ENCODE data around the gene KRTAP2-3.
"Not testable (repeated sequence)": the region's sequence is repeated elsewhere in the genome, so short reads cannot be mapped to it uniquely, and the experiment has no call there.

KRTAP2-3 gene, protein sequence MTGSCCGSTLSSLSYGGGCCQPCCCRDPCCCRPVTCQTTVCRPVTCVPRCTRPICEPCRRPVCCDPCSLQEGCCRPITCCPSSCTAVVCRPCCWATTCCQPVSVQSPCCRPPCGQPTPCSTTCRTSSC

DNA sequence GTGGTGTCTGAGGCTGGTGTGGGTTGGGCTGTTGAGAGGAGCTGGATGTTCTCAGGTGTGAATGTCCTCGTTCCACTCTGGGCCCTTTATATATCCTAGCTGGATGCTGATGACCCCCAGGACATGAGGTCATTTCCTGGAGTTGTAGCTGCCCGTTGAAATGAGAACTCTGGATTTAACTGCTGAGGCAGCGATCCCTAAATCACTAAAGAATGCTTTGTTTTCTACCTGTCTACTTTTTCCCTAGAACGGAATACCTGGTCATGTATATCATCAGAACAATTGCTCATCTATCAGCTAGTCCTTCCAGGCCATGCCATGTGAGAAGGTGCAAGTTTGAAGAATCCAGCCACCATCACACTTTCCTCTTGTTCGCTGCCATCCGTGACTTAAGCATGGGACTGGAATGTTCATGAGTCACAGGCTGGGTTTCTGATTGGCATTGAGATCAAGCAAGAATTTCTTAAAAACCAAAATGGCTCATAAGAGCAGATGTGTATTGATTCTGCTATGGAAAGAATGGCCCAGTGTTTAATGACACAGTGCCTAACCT, at the start of gene KRTAP2-3:
KRTAP2-3 (minus strand) TSS at position 63 of the 553 bp plus-strand sequence. CDS start 64 bp downstream, outside the sequence.
- no peak within 1 kb of the TSS for H3K4me3 ChIP-seq (ENCODE audit: low read depth, low read length)
- no peak for TF ChIP-seq CTCF (IDR thresholded peaks at IDR 0.05; ENCODE audit: borderline replicate concordance, insufficient read depth, low read depth, low read length)

GRCh38 chr17:41108728-41109386, 48.9 kb upstream of the KRTAP2-3 start:
- not testable (repeated sequence) for H3K4me3 ChIP-seq (ENCODE audit: low read depth, low read length)

DNA sequence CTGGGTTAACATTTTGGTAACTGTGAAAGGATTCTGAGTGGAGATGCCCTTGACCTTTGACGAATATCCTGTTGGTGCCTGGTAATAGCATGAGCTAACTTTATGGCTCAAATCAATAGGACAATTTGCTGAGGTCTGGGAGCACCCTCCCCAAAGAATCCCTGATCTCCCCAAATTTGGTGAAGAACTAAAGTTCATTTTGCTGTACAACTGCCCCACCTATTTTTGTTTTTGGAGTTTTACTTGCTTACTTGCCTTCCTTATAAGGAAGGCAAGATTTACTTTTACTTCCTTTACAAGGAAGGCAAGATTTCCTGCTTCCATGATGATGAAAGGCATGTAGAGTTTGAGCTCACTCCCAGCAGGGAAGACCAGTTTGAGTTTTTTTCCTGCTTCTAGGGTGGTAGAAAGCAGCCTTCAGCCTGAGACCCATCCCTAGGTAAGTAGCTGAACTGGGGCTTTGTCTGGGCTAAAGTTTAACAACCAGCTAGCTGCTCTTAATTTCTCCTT, 48.1 kb upstream of the KRTAP2-3 start:
- TF ChIP-seq CTCF (IDR thresholded peaks at IDR 0.05; ENCODE audit: borderline replicate concordance, insufficient read depth, low read depth, low read length), result no peak
- H3K4me3 ChIP-seq (ENCODE audit: low read depth, low read length), result no peak overlapping the region

DNA sequence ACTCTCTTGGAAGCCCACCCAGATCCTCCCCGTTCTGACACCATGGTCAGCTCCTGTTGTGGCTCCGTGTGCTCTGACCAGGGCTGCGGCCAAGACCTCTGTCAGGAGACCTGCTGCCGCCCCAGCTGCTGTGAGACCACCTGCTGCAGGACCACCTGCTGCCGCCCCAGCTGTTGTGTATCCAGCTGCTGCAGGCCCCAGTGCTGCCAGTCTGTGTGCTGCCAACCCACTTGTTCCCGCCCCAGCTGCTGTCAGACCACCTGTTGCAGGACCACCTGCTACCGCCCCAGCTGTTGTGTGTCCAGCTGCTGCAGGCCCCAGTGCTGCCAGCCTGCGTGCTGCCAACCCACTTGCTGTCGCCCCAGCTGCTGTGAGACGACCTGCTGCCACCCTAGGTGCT, 45.4 kb upstream of the KRTAP2-3 start, which contains the start of gene KRTAP4-9:
KRTAP4-9 (plus strand) TSS at position 43 of the 400 bp plus-strand sequence; CDS start at position 43, 0 bp downstream.
- H3K4me3 ChIP-seq (ENCODE audit: low read depth, low read length), result not testable (repeated sequence)

DNA sequence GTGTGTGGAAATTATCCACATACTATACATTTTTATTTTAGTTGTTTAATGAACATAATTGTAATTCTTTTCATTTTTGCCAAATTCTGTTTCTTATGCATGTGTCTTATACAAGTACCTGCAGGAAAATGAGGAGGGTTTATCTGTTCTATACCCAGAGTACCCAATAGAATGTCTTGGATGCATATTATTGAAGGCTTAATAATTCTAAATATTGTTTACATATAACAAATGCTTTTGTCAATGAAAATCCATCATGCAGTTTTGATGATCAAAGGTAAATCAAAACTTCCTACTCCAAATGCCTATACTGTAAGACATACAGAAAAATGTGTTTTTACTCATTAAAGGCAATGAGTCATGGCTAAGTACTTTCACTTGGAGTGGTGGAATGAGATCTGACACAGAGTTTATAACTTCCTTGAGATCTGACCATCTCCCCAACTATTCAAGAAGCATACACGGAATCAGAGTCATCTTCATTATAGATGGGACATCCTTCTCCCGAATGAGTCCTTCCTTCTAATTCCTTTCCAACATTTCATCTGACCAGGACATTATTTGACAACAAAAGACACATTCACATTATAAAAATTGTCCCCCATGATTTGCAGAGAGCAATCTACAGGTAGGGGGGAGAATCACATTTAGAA, 44.6 kb upstream of the KRTAP2-3 start:
- H3K4me3 ChIP-seq (ENCODE audit: low read depth, low read length), result not testable (repeated sequence)

DNA sequence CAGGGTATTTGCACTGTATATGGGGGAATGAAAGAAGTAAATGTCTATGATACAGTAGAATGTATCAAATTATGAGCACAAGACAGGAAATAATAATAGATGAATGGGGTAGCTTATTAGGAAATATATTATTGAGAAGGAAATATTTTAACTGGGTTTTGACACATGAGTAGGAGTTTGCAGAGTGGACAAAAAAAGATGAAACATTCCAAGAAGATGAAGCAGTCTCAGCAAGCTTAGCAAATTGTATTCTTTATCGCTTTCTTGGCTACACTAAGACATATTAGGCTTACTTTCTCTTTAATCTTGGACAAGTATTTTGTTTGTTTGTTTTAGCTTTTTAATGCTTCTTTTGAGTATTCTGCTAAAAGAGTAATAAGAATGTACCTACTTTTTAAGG, 44.0 kb upstream of the KRTAP2-3 start:
- TF ChIP-seq CTCF (IDR thresholded peaks at IDR 0.05; ENCODE audit: borderline replicate concordance, insufficient read depth, low read depth, low read length), result no peak
- H3K4me3 ChIP-seq (ENCODE audit: low read depth, low read length), result no peak overlapping the region

DNA sequence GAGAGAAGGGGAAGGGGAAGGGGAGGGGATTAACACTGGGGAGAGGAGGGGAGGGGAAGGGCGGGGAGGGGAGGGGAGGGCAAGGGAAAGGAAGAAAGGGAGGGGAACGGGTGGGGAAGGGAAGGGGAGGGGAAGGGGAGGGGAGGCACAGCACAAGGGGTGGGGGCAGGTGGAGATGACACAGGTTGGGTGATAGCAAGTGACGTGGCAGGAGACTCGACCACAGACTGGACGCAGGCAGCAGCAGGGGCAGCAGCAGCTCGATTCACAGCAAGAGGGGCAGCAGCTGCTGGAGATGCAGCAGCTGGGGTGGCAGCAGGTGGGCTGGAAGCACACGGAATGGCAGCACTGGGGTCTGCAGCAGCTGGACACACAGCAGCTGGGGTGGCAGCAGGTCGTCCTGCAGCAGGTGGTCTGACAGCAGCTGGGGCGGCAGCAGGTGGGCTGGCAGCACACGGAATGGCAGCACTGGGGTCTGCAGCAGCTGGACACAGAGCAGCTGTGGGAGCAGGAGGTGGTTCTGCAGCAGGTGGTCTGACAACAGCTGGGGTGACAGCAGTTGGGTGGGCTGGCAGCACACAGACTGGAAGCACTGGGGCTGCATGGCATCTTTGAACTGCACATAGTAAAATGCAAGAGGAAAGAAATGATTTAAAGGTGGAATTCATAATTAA, 41.8 kb upstream of the KRTAP2-3 start, which contains the start of gene KRTAP4-16:
KRTAP4-16 (minus strand) TSS at position 624 of the 674 bp plus-strand sequence; CDS start at position 624, 0 bp downstream.
- no peak within 1 kb of the TSS for H3K4me3 ChIP-seq (ENCODE audit: low read depth, low read length)
- no peak for TF ChIP-seq CTCF (IDR thresholded peaks at IDR 0.05; ENCODE audit: borderline replicate concordance, insufficient read depth, low read depth, low read length)

DNA sequence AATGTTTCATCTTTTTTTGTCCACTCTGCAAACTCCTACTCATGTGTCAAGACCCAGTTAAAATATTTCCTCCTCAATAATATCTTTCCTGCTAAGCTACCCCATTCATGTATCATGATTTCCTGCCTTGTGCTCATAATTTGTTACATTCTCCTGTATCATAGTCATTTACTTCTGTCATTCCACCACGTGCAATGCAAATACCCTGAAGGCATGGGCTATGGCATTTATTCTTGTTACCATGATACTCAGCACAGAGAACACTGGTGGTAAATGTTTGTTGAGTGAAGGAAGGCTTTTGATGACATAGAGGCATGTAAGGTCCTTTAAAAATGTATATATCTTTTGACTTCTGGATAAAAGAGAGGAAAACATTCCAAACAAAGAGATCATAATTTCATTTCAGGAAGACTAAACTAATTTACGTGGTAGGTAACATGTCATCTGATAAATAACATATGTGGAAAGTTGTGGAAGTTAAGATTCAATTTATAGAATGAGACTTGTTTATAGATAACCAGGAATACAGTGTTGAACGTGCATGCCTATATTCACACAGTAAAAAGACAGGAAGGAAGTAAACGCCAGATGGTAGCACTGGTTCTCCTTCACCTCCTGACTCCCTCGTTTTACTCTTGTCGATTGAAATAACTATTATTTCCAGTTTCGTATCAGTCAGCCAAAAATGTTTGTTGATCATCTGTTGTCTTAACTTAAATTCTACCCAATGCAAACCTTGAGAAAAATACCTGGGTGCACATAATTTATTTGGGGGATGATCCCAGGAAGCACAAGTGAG, 40.0 kb upstream of the KRTAP2-3 start:
- not testable (repeated sequence) for H3K4me3 ChIP-seq (ENCODE audit: low read depth, low read length)

Data from GM12875 (cell line).